ENCODE results near the gene SLC6A19. TPM values are rescaled to one million over a fixed set of nuclear protein-coding genes. Genes with fewer than 3 reads are reported as not detected.

SLC6A19 gene
- total RNA-seq, 4 donors from 2014 or later, result not detected

- DNase-seq (ENCODE audit: low spot score in 2 of 2), result no peak
- 70 to 75% methylated on average over 29 of the region's 29 CpGs for WGBS, 2 donors
- TF ChIP-seq CTCF (IDR thresholded peaks at IDR 0.05), result no peak
- no peak for TF ChIP-seq POLR2A (IDR thresholded peaks at IDR 0.05)
- no peak overlapping the region for H3K4me3 ChIP-seq (ENCODE audit: low read depth, poor library complexity, severe bottlenecking)
- intact Hi-C loops (cut with DNase I; ENCODE audit: low total_unique reads), result no loop called here
Measured at GRCh38 chr5:1249366-1250280, 48.2 kb downstream of the SLC6A19 start.

- intact Hi-C loops (cut with DNase I; ENCODE audit: low total_unique reads), result no loop called here
- H3K4me3 ChIP-seq (ENCODE audit: low read depth, poor library complexity, severe bottlenecking), result no peak overlapping the region
- DNase-seq (ENCODE audit: low spot score in 2 of 2), result no peak
- WGBS, 2 donors, result 44 to 50% methylated on average over 26 to 27 of the region's 27 CpGs
- TF ChIP-seq POLR2A (IDR thresholded peaks at IDR 0.05) (no peak), CTCF (IDR thresholded peaks at IDR 0.05) (no peak)
Measured at GRCh38 chr5:1251678-1252580, 50.5 kb downstream of the SLC6A19 start.

- intact Hi-C loops (cut with DNase I; ENCODE audit: low total_unique reads), result no loop called here
- TF ChIP-seq POLR2A (IDR thresholded peaks at IDR 0.05), result no peak
- no peak for TF ChIP-seq CTCF (IDR thresholded peaks at IDR 0.05)
- no peak for DNase-seq (ENCODE audit: low spot score in 2 of 2)
- no peak overlapping the region for H3K4me3 ChIP-seq (ENCODE audit: low read depth, poor library complexity, severe bottlenecking)
- 85 to 93% methylated on average over 9 of the region's 9 CpGs for WGBS, 2 donors
Measured at GRCh38 chr5:1252681-1253080, 51.3 kb downstream of the SLC6A19 start.

- 83 to 86% methylated on average over 22 to 32 of the region's 33 CpGs for WGBS, 2 donors
- H3K4me3 ChIP-seq (ENCODE audit: low read depth, poor library complexity, severe bottlenecking), result no peak overlapping the region
- DNase-seq (ENCODE audit: low spot score in 2 of 2), result no peak
- TF ChIP-seq POLR2A (IDR thresholded peaks at IDR 0.05), result no peak
- TF ChIP-seq CTCF (IDR thresholded peaks at IDR 0.05), result no peak
- intact Hi-C loops (cut with DNase I; ENCODE audit: low total_unique reads), result no loop called here
Measured at GRCh38 chr5:1253456-1254105, 52.2 kb downstream of the SLC6A19 start.

GRCh38 chr5:1254196-1254595 is 52.8 kb downstream of the SLC6A19 start:
- 85 to 87% methylated on average over 12 to 19 of the region's 19 CpGs for WGBS, 2 donors
- no peak for TF ChIP-seq CTCF (IDR thresholded peaks at IDR 0.05)
- TF ChIP-seq POLR2A (IDR thresholded peaks at IDR 0.05), result no peak
- intact Hi-C loops (cut with DNase I; ENCODE audit: low total_unique reads), result no loop called here
- no peak overlapping the region for H3K4me3 ChIP-seq (ENCODE audit: low read depth, poor library complexity, severe bottlenecking)
- DNase-seq (ENCODE audit: low spot score in 2 of 2), result no peak

Data from lower leg skin (tissue), 4 donors.